Gastroesophageal sphincter (tissue), 4 donors: Measurements from ENCODE around the gene EPO. TPM values are rescaled to one million over a fixed set of nuclear protein-coding genes. Genes with fewer than 3 reads are reported as not detected.
A peak's percentile ranks its signal among the peaks of the same experiment; 100 is the strongest.
"Not testable (repeated sequence)": the region's sequence is repeated elsewhere in the genome, so short reads cannot be mapped to it uniquely, and the experiment has no call there.

ENCODE experiments used
- ATAC-seq: fragments of 150-250 bp; one replicate; pipeline ENCODE4 v1.9.1; 2016; ENCODE audit warnings: mild to moderate bottlenecking, moderate library complexity
- H3K27ac ChIP-seq, 4 donors: fragments of 200-600 bp; sonication (generic) in 3 of 4; 1 replicate in 3 of 4; 2 replicates in 1 of 4; pipeline ENCODE4 v1.5.1; 2016 to 2019
- H3K27me3 ChIP-seq: fragments of 200-600 bp; sonication (generic); one replicate; pipeline ENCODE4 v1.5.1; 2019
- H3K36me3 ChIP-seq, 2 donors: fragments of 200-600 bp; sonication (generic); one replicate each; pipeline ENCODE4 v1.5.1; 2019; ENCODE audit warnings: control low read depth in 1 of 2
- H3K4me1 ChIP-seq, 3 donors: fragments of 200-600 bp; sonication (generic); 1 replicate in 2 of 3; 2 replicates in 1 of 3; pipeline ENCODE4 v1.5.1; 2016 to 2019; ENCODE audit warnings: control low read depth in 2 of 3
- H3K4me3 ChIP-seq, 2 donors: fragments of 200-600 bp; sonication (generic); one replicate each; pipeline ENCODE4 v1.5.1; 2019; ENCODE audit warnings: mild to moderate bottlenecking in 1 of 2, moderate library complexity in 1 of 2
- H3K9me3 ChIP-seq, 3 donors: fragments of 200-600 bp; sonication (generic); one replicate each; pipeline ENCODE4 v1.5.1; 2017 to 2019; ENCODE audit warnings: control low read depth in 2 of 3
- EP300 ChIP-seq: sonication (generic); formaldehyde crosslinking; IDR thresholded peaks from one replicate; pipeline ENCODE4 v1.6.1; 2017; ENCODE audit warnings: antibody characterized with exemption, mild to moderate bottlenecking
- POLR2A ChIP-seq, 2 donors: fragments of 450-650 bp; IDR thresholded peaks; one replicate each; pipeline ENCODE4 v1.6.1; 2017; ENCODE audit warnings: antibody characterized with exemption in 2 of 2, mild to moderate bottlenecking in 2 of 2, moderate library complexity in 1 of 2
- POLR2AphosphoS5 ChIP-seq: sonication (generic); formaldehyde crosslinking; IDR thresholded peaks from one replicate; pipeline ENCODE4 v1.6.1; 2017; ENCODE audit warnings: antibody characterized with exemption
- WGBS, 2 donors: methylation state at CpG; one replicate each; pipeline ENCODE4 v1.1.5; 2018; ENCODE audit warnings: low coverage in 1 of 2; 5-methylcytosine and 5-hydroxymethylcytosine counted together
- total RNA-seq, 4 donors: library from RNA; depleted of rRNA; stranded (reverse); fragments of >200 nt; gene quantifications; one replicate each; pipeline ENCODE4 v1.1.0, GENCODE V29; 2016
- TF ChIP-seq, protein P1 (sequence below), 4 experiments: fragments of 200-600 bp in 2 of 4; fragments of 450-650 bp in 2 of 4; sonication (generic) in 1 of 4; IDR thresholded peaks; one replicate each; pipeline ENCODE4 v1.5.1; 2017 to 2019; ENCODE audit warnings: antibody characterized with exemption in 4 of 4, mild to moderate bottlenecking in 2 of 4, moderate library complexity in 2 of 4

EPO gene
- total RNA-seq, 4 donors from 2014 or later, result not detected

DNA sequence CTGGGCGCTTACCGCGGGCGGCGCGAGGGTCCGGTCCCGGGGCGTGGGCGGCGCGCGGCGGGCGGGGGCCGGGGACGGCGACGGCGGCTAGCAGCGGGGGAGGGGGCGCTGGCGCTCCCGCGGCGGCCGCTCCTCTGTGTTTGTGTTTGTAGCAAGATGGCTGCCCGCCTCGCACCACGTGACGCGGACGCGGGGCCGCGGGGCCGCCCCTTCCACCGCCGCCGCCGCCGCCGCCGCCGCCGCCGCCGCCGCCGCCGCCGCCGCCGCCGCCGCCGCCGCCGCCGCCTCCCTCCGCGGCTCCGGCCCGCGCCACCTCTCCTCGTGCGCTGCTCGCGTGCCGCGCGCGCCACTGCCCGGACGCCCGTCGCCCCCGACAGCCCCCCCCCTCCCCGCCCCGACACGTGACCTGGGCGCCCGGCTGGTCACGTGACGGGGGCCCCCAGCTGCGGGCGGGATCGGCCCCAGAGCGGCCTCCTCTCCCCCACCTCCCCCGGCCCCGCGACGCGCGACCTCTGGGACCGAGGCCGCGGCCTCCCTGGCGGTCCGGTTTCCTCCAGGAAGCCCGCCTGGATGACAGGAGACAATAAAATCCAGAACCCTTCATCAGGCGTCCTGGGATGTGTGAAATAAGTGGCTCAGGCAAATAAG is 26.0 kb upstream of the EPO start, which contains the start of gene GIGYF1:
TSS of gene GIGYF1 (minus strand) at position 153 of the 648 bp plus-strand sequence. CDS start 6,012 bp downstream, outside the sequence.
- peak within 1 kb of the TSS; percentile 72 to 94 (median 90) for H3K27ac ChIP-seq
- no peaks in the 10 kb centered on the region for H3K27me3 ChIP-seq
- H3K36me3 ChIP-seq, result peaks cover 0 to 6% of the 10 kb centered on the region in 2 donors
- TF ChIP-seq, protein P1, sequence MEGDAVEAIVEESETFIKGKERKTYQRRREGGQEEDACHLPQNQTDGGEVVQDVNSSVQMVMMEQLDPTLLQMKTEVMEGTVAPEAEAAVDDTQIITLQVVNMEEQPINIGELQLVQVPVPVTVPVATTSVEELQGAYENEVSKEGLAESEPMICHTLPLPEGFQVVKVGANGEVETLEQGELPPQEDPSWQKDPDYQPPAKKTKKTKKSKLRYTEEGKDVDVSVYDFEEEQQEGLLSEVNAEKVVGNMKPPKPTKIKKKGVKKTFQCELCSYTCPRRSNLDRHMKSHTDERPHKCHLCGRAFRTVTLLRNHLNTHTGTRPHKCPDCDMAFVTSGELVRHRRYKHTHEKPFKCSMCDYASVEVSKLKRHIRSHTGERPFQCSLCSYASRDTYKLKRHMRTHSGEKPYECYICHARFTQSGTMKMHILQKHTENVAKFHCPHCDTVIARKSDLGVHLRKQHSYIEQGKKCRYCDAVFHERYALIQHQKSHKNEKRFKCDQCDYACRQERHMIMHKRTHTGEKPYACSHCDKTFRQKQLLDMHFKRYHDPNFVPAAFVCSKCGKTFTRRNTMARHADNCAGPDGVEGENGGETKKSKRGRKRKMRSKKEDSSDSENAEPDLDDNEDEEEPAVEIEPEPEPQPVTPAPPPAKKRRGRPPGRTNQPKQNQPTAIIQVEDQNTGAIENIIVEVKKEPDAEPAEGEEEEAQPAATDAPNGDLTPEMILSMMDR (IDR thresholded peaks at IDR 0.05), result no peak
- peak in 1 of 2 donors; percentile 21 for TF ChIP-seq POLR2A (IDR thresholded peaks at IDR 0.05)
- no peak for TF ChIP-seq POLR2AphosphoS5
- TF ChIP-seq EP300, result no peak
- H3K4me3 ChIP-seq, result peak within 1 kb of the TSS; percentile 89 to 98
- no peaks in the 10 kb centered on the region for H3K9me3 ChIP-seq
- ATAC-seq, result peak; percentile 83
- WGBS, 2 donors, result 0% methylated on average over 9 of the region's 102 CpGs; no CpG with 5 or more reads in 1 of the 2 donors
- H3K4me1 ChIP-seq, result peaks cover 0 to 49% (median 42%) of the 10 kb centered on the region in 3 donors

GRCh38 chr7:100696123-100696521 is 24.1 kb upstream of the EPO start:
- Histone ChIP-seq H3K27me3 (no peaks in the 10 kb centered on the region), H3K36me3 (no peaks in the 10 kb centered on the region), H3K9me3 (no peaks in the 10 kb centered on the region), H3K27ac (no peak overlapping the region), H3K4me3 (no peak overlapping the region), H3K4me1 (peaks cover 0 to 30% (median 25%) of the 10 kb centered on the region in 3 donors)
- TF ChIP-seq POLR2AphosphoS5 (no peak), POLR2A (IDR thresholded peaks at IDR 0.05) (no peak), EP300 (no peak)
- TF ChIP-seq, protein P1 (IDR thresholded peaks at IDR 0.05), result no peak
- ATAC-seq, result no peak
- WGBS, 2 donors, result 71 to 81% methylated on average over 4 to 6 of the region's 6 CpGs

- WGBS, 2 donors, result 71 to 74% methylated on average over 5 of the region's 6 CpGs
- Histone ChIP-seq H3K27ac (no peak overlapping the region), H3K4me1 (peaks cover 0 to 7% (median 5%) of the 10 kb centered on the region in 3 donors), H3K27me3 (no peaks in the 10 kb centered on the region), H3K4me3 (no peak overlapping the region), H3K9me3 (no peaks in the 10 kb centered on the region), H3K36me3 (no peaks in the 10 kb centered on the region)
- no peak for TF ChIP-seq EP300
- TF ChIP-seq POLR2A (IDR thresholded peaks at IDR 0.05), result no peak
- TF ChIP-seq, protein P1 (IDR thresholded peaks at IDR 0.05), result no peak
- ATAC-seq, result no peak
These were observed 21.2 kb upstream of the EPO start for GRCh38 chr7:100699018-100699417.

DNA sequence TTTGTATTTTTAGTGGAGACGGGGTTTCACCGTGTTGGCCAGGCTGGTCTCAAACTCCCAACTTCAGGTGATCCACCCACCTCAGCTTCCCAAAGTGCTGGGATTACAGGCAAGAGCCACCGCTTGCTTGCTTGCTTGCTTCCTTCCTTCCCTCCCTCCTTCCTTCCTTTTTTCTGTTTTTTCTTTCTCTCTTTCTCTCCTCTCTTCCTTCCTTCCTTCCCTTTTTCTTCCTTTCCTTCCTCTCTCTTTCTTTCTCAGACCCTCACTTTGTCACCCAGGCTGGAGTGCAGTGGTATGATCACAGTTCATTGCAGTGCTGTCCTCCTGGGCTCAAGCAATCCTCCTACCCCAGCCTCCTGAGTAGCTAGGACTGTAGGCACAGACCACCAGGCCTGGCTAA is 19.2 kb upstream of the EPO start:
- not testable (repeated sequence) for H3K36me3 ChIP-seq, ATAC-seq, H3K9me3 ChIP-seq, H3K27me3 ChIP-seq, H3K4me3 ChIP-seq, H3K27ac ChIP-seq
- H3K4me1 ChIP-seq, result peaks cover 0 to 10% (median 5%) of the 10 kb centered on the region in 3 donors
- 55% methylated on average over 3 of the region's 3 CpGs; no CpG with 5 or more reads in 1 of the 2 donors for WGBS, 2 donors

GRCh38 chr7:100705320-100705752 is 14.9 kb upstream of the EPO start:
- Histone ChIP-seq H3K36me3 (peaks cover 0 to 23% of the 10 kb centered on the region in 2 donors), H3K27me3 (no peaks in the 10 kb centered on the region), H3K9me3 (no peaks in the 10 kb centered on the region), H3K27ac (peak overlapping the region; percentile 90 to 98 (median 92)), H3K4me1 (peaks cover 0 to 30% (median 13%) of the 10 kb centered on the region in 3 donors), H3K4me3 (peak overlapping the region; percentile 56 to 90)
- WGBS, 2 donors, result no CpG with 5 or more reads among the region's 25 CpGs
- TF ChIP-seq POLR2AphosphoS5, result no peak
- TF ChIP-seq, protein P1 (IDR thresholded peaks at IDR 0.05), result peak in 3 of 4 experiments; percentile 81 to 93 (median 86)
- no peak for TF ChIP-seq EP300
- TF ChIP-seq POLR2A (IDR thresholded peaks at IDR 0.05), result no peak
- peak; percentile 69 for ATAC-seq
